Measurements from ENCODE around the gene RUBCNL.

GRCh38 chr13:46383383-46383782 lies 3.7 kb downstream of the RUBCNL start:
- TF ChIP-seq CTCF (conservative IDR thresholded peaks at IDR 0.05; ENCODE audit: low read depth in 2 of 2), result no peak
- no peak for TF ChIP-seq EZH2 (IDR thresholded peaks at IDR 0.05; ENCODE audit: low read depth, unreplicated experiment)
- TF ChIP-seq CREB1 (CRISPR knock-in tag; IDR thresholded peaks at IDR 0.05; ENCODE audit: low read depth), result no peak
